T-helper 2 cell treated with Interferon-gamma antibody and Interleukin-4, amounts not matched to agents 100 ng/mL and 5 ng/mL, for 36 hours (primary cell): ENCODE measurements around the gene FRMD3. TPM values are rescaled to one million over a fixed set of nuclear protein-coding genes. Genes with fewer than 3 reads are reported as not detected.

Experiments used
- intact Hi-C: fragments of 100-400 bp; cut with micrococcal nuclease; formaldehyde crosslinking; loops from one replicate; pipeline ENCODE4 v1.15.1; 2023
- total RNA-seq: library from RNA; stranded (reverse); gene quantifications from 2 replicates; pipeline ENCODE4 v1.2.3, GENCODE V29; 2022

FRMD3 gene
- total RNA-seq, 1 donor from 2014 or later, result 0.70 TPM

DNA sequence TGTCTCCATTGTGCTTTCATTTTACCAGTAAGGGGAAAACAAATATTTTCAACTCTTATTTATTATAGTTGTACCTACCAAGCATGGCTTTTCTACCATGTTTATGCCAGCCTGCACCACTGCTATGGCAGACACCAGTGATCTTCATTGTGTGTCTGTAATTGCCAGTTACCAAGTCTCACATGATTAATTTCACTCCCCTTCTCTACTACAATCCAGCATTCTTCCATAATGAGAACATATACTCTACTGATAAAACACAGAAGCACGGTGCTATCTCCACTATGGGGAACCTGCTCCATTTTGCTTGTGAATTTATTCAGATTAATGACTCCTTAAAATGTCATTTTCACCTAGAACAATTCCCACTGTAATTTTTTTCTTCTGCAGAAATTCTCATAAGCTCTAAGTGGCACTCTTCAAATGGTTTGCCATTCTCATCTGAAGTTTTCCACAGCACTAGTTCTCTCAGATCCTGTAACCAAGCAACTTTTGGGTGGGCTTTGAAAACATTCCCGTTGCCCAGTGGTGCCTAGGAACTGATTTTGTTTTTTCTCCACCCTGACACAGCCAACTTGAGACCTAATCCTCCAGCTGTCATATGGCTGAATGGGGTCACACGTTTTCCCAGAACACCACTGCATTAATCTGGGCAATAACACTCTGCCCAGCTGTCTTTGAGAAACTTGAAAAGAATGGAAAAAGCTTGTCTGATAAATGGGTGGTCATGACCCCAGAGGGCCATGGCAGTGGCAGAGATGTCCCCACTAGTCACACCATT, 252.6 kb downstream of the FRMD3 start:
- intact Hi-C loops, result no loop called here

DNA sequence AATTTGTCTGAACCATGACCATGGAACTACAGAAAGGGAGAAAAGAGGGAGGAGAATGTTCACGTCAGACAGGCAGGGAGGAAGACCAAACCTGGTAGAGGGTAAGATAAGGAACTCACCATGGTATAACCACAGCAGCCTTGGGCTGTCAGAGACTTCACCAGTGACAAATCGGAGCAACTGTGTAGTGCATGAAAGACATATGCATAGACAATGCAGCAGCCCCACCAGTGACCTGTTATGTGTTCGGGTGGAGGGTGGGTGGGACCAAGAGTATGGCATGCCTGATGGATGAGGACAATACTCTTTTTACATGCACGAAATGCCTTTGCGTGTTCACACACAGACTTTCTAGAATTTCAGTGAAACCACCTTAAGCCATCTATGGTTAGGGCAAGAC, 253.5 kb downstream of the FRMD3 start:
- intact Hi-C loops, result no loop called here

DNA sequence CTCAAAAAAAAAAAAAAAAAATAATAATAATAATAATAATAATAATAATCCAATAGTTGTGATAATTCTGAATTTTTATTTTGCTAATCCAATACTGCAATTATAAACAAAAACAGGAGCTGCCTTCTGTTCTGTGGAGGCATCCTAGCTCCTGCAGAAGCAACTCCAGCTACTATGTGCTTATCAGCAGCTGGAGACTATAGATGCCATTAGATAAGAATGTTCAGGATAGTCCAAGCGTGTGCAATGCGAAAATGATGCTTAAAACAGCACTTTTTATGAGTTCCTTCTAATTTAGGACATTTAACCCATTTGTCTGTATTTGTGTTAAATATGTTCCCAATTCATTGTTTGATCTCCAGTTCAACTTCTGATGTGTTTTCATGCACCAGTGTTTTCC, 254.7 kb downstream of the FRMD3 start:
- intact Hi-C loops, result no loop called here

DNA sequence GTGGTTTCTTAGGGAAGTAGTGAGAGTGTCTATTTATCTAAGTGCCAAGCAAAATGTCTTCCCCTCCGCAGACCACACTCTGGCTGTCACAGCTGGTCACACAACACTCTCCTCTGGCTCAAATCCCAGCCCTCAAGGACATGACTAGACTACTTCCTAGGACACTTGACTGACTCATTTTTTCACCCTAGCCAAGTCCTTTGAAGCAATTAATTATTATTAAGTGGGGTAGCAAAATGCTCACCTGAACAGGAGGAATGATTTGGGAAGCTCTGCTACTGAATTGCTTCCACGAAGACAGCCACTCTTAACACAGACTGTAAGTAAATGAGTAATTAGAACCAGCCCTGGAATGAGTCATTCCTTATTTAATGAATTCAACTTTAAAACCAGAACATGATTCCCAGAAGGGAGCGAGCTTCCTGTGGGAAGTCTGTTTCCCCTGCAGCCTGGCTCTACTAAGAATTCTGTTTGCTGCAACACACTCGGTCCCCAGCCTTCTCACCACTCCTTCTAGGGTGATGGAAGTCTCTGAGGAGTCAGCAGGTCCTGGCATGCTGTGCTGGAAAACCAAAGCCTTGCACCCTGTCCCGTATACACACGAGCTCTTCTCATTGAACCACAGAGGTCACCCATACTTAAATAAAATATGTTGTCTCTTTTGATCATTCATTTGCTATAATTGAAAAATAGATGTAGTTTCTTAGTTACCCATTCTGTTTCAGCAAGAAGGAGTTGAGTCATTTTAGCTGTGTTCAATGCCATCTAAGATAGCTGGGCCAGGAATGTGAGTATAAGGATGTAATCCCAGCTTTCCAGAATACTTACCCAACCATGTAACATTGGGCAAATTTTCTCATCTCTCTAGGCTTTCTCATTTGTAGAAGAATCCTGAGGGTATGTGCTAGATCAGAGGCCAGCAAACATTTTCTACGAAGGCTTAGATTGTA, 256.6 kb downstream of the FRMD3 start:
- intact Hi-C loops, result no loop called here

DNA sequence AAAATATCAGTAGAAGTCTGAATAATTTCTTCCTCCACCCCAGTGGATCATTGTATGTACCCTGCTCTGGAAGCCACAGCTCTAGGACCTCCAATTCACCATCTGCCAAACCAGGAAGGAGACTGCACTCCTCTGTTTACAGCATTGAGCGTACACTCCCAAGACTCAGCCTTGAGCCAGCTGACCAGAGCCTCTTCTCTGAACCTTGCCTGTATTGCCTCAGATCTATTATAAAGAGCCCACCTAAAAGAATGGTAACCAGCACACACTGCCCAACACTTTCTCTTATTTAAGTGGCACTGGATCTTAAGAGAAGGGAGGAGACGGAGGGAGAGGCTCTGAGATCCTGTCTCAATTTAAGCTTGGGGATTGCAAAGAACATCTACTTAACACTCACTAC, 257.4 kb downstream of the FRMD3 start:
- intact Hi-C loops, result no loop called here

DNA sequence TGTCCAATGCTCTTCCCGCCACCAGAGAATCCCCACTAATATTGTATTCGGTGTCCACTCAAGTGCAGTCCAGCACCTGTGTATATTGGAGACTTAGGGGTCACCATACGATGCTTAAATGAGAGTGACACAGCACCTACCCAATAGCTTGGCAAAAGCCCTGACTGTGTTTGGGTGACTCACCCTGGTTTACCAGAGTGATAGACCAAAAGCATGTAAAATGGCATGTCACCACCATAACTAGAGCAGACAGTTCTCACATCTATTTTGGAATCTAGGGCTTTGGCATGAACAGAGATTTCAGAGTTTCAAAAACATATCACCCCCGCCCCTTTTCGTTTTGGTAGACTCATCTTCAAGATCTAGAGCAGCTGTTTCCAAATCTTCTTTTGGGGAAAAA, 257.9 kb downstream of the FRMD3 start:
- intact Hi-C loops, result no loop called here

DNA sequence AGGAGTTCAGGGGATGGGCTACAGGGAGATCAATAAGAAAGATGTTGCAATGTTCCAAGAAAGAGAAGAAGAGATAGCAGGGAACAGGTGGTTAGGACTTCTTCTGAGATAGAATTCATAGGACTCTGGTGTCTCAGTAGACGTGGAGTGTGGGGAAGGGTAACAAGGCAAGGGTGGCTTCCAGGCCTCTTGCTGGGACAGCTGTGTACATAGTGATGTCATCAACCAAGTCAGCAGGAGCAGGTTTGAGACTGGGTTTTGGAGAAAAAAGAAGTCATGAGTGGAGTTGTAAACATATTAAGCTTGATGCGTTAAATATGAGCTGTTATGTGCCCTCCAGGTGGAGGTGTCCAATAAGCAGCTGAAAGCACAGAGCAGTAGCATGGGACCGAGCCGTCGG, 263.4 kb downstream of the FRMD3 start:
- intact Hi-C loops, result no loop called here

DNA sequence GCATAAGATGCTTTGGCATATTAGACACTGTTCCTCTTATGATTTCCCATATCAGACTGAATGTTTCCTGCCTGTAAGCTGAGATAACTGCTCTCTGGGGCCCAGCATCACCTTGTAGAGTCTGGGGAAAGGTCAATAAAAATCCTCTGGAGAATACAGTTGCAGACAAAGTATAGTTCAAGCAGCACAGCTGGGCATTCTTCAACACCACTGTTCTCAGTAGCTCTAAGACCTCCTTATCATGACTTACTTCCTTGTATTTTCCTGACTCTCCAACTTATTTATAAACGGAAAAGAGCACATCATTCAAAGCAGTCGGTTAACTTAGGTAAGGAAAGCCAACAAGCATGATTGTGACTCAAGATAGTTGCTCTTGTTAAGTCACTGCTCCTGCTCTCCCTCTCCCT, 266.5 kb downstream of the FRMD3 start:
- intact Hi-C loops, result no loop called here

DNA sequence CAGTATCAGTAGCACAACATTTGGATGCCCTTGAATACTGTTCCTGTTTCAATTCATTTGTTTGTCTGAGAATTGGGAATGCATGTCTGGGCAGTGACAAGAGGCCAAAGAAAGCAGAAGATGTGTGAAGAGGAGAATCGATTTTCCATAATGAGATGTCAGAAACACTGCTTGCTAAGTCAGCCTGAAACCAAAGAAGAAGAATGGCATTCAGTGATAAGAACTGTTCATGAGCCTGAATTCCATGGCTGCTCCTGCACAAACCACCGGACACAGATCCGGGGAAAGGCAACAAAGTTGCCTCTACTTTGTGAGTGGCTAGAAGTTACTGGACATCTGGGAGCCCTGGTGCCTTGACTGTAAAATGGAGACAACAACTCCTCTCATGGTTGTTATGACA, 268.1 kb downstream of the FRMD3 start:
- intact Hi-C loops, result no loop called here

- intact Hi-C loops, result no loop called here
Observed at GRCh38 chr9:83267741-83268140, 270.5 kb downstream of the FRMD3 start.

GRCh38 chr9:83266666-83267496, 271.3 kb downstream of the FRMD3 start:
- intact Hi-C loops, result no loop called here

DNA sequence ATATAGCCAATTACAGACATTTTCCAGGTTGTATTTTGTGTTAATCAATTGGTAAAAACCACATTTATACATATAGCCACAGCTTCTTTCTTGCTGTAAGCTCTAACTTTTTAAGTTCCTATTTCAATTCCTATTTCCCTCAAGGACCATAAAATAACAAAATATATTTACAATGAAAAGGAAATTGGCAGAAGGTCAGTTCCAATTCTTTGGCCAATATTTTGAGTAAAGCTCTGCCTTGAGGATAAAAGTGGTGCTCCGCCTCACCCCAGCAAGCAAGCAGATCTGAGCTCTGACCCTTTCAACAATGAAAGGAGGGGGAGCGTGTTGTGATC, 271.9 kb downstream of the FRMD3 start:
- intact Hi-C loops, result no loop called here

DNA sequence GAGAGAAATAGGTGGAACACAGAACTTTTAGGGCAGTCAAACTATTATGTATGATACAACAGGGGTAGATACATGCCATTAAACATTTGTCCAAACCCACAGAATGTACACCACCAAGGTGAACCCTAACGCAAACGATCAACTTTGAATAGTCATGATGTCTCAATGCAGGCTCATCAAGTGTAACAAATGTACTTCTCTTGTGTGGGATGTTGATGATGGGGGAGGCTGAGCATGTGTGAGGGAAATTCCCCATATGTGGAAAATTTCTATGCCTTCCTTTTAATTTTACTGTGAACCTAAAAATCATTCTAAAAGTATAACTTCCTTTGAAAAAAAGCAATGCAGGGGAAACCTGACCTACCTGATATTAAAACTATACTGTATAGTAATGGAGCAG, 273.9 kb downstream of the FRMD3 start:
- intact Hi-C loops, result no loop called here

- intact Hi-C loops, result no loop called here
Observed at GRCh38 chr9:83259558-83259957, 278.6 kb downstream of the FRMD3 start.

- intact Hi-C loops, result no loop called here
Observed at GRCh38 chr9:83257937-83258891, 280.0 kb downstream of the FRMD3 start.

DNA sequence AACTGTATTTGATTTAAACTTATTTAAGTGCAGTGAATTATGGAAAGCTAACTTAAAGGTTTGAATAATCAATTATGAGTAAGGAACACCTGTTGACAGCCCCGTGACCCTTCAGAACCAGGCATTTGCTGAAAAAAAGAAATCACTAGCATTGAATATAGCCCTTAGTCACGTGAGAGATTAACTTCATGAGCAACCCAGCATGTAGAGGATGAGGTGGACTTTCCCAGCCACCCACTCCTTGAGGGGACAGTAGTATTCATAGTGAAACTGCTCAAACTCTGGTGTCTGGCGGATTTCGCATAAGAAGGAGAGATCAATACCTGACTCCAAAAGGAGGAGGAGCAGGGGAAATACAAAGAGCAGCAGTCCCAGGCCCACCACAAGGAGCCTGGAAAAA, 290.5 kb downstream of the FRMD3 start:
- intact Hi-C loops, result no loop called here

- intact Hi-C loops, result no loop called here
Observed at GRCh38 chr9:83245979-83246659, 292.1 kb downstream of the FRMD3 start.

GRCh38 chr9:83242066-83242465, 296.1 kb downstream of the FRMD3 start:
- intact Hi-C loops, result no loop called here

DNA sequence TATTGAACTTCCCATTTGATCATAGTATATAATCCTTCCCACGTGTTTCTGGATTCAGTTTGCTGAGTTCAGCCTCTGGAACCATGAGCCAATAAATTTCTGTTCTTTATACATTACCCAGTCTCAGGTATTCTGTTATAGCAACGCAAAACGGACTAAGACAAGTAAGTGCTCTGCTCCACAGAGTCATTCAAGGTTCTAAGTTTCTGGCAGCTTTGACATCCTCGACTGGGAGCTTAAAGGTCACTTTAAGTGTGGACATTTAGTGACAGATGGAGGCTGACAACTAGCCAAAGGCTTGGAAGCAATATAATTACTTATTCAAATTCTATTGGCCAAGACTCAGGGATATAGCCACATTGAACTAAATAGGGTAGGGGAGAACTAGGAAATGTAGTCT, 297.5 kb downstream of the FRMD3 start:
- intact Hi-C loops, result no loop called here

- intact Hi-C loops, result no loop called here
Observed at GRCh38 chr9:83239747-83240146, 298.5 kb downstream of the FRMD3 start.
